Spinal cord (tissue), 10 donors: Measurements from ENCODE around the gene ERC1. TPM values are rescaled to one million over a fixed set of nuclear protein-coding genes. Genes with fewer than 3 reads are reported as not detected.
A peak's percentile ranks its signal among the peaks of the same experiment; 100 is the strongest.

Experiments used
- DNase-seq, 6 donors: peaks; one replicate each; pipeline versions ENCODE4 v3.0.0 to v3.0.0-alpha.2; 2013 to 2015; ENCODE audit warnings: low spot score in 6 of 6, low read depth in 4 of 6
- H3K27ac ChIP-seq: one replicate; pipeline ENCODE4 v1.5.1; 2013; ENCODE audit warnings: low read depth, low read length, control low read depth
- H3K27me3 ChIP-seq: one replicate; pipeline ENCODE4 v1.6.1; 2013; ENCODE audit warnings: low read length; ENCODE audit not compliant: control insufficient read depth, insufficient read depth
- H3K36me3 ChIP-seq: one replicate; pipeline ENCODE4 v1.6.1; 2013; ENCODE audit warnings: low read length; ENCODE audit not compliant: control insufficient read depth, insufficient read depth
- H3K4me1 ChIP-seq: one replicate; pipeline ENCODE4 v1.6.1; 2013; ENCODE audit warnings: low read length; ENCODE audit not compliant: control insufficient read depth, insufficient read depth
- H3K4me3 ChIP-seq: one replicate; pipeline ENCODE4 v1.5.1; 2013; ENCODE audit warnings: low read depth, low read length, control low read depth
- H3K9me3 ChIP-seq: one replicate; pipeline ENCODE4 v1.6.1; 2013; ENCODE audit warnings: low read length; ENCODE audit not compliant: control insufficient read depth, insufficient read depth
- WGBS: methylation state at CpG from one replicate; pipeline ENCODE4 v1.1.5; 2013; ENCODE audit warnings: missing lambda C conversion rate; ENCODE audit not compliant: insufficient coverage; 5-methylcytosine and 5-hydroxymethylcytosine counted together
- polyA plus RNA-seq, 2 donors: library from polyadenylated mRNA; unstranded; fragments of 120-200 nt; gene quantifications; one replicate each; pipeline ENCODE4 v1.2.1, GENCODE V29; 2013; ENCODE audit not compliant: insufficient read length in 2 of 2
- total RNA-seq, 2 donors: library from RNA; depleted of rRNA in 1 of 2; stranded (reverse); fragments of 120-200 nt in 1 of 2; fragments of >200 nt in 1 of 2; gene quantifications; one replicate each; pipeline versions ENCODE4 v1.2.3 to v1.2.4, GENCODE V29; 2013 to 2014
- donor health status: healthy.

ERC1 gene
- total and polyA plus RNA-seq, 4 donors: 44.3 to 75.5 (median 47.9) TPM

- H3K27me3 ChIP-seq: peaks cover 14% of the 10 kb centered on the region
- no peaks in the 10 kb centered on the region for H3K9me3 ChIP-seq
- H3K27ac ChIP-seq: no peak overlapping the region
- H3K36me3 ChIP-seq: no peaks in the 10 kb centered on the region
- peaks cover 4% of the 10 kb centered on the region for H3K4me1 ChIP-seq
- H3K4me3 ChIP-seq: no peak overlapping the region
- DNase-seq: no peak
- 82% methylated on average over 8 of the region's 10 CpGs for WGBS
Observed at GRCh38 chr12:1525858-1526257, 534.8 kb downstream of the ERC1 start.

- DNase-seq: no peak
- Histone ChIP-seq H3K27me3 (peaks cover 25% of the 10 kb centered on the region), H3K4me1 (peaks cover 14% of the 10 kb centered on the region), H3K9me3 (no peaks in the 10 kb centered on the region), H3K4me3 (no peak overlapping the region), H3K36me3 (no peaks in the 10 kb centered on the region), H3K27ac (no peak overlapping the region)
- 83% methylated on average over 1 of the region's 4 CpGs for WGBS
Observed at GRCh38 chr12:1527789-1528188, 536.8 kb downstream of the ERC1 start.

- Histone ChIP-seq H3K4me1 (peaks cover 19% of the 10 kb centered on the region), H3K27ac (no peak overlapping the region), H3K27me3 (peaks cover 29% of the 10 kb centered on the region), H3K4me3 (no peak overlapping the region), H3K9me3 (no peaks in the 10 kb centered on the region), H3K36me3 (no peaks in the 10 kb centered on the region)
- DNase-seq: no peak
- 82% methylated on average over 3 of the region's 3 CpGs for WGBS
Observed at GRCh38 chr12:1528791-1529190, 537.8 kb downstream of the ERC1 start.

GRCh38 chr12:1529228-1529861 lies 538.3 kb downstream of the ERC1 start:
- Histone ChIP-seq H3K9me3 (no peaks in the 10 kb centered on the region), H3K4me3 (peak overlapping the region; percentile 21), H3K4me1 (peaks cover 22% of the 10 kb centered on the region), H3K36me3 (no peaks in the 10 kb centered on the region), H3K27ac (no peak overlapping the region), H3K27me3 (peaks cover 31% of the 10 kb centered on the region)
- WGBS: 34% methylated on average over 5 of the region's 11 CpGs
- no peak for DNase-seq

GRCh38 chr12:1529862-1530591 lies 539.0 kb downstream of the ERC1 start:
- Histone ChIP-seq H3K4me3 (peak overlapping the region; percentile 21), H3K27me3 (peaks cover 34% of the 10 kb centered on the region)
- under 1% methylated on average over 101 of the region's 101 CpGs for WGBS

GRCh38 chr12:1530592-1531152 lies 539.6 kb downstream of the ERC1 start:
- Histone ChIP-seq H3K27me3 (peaks cover 37% of the 10 kb centered on the region), H3K4me3 (no peak overlapping the region), H3K9me3 (no peaks in the 10 kb centered on the region), H3K4me1 (peaks cover 22% of the 10 kb centered on the region), H3K27ac (no peak overlapping the region), H3K36me3 (no peaks in the 10 kb centered on the region)
- under 1% methylated on average over 99 of the region's 99 CpGs for WGBS
- peak in 1 of 6 donors; percentile 27 for DNase-seq

More at GRCh38 chr12:1529862-1530591, 539.0 kb downstream of the ERC1 start:
- DNase-seq: peak in 2 of 6 donors; percentile 23 to 58
- Histone ChIP-seq H3K36me3 (no peaks in the 10 kb centered on the region), H3K27ac (no peak overlapping the region), H3K4me1 (peaks cover 22% of the 10 kb centered on the region), H3K9me3 (no peaks in the 10 kb centered on the region)

- Histone ChIP-seq H3K36me3 (no peaks in the 10 kb centered on the region), H3K4me3 (peak overlapping the region; percentile 44), H3K4me1 (peaks cover 22% of the 10 kb centered on the region), H3K27me3 (peaks cover 37% of the 10 kb centered on the region), H3K9me3 (no peaks in the 10 kb centered on the region), H3K27ac (no peak overlapping the region)
- peak in 2 of 6 donors; percentile 43 to 60 for DNase-seq
- under 1% methylated on average over 52 of the region's 56 CpGs for WGBS
Observed at GRCh38 chr12:1531153-1531653, 540.2 kb downstream of the ERC1 start.

- WGBS: 54% methylated on average over 20 of the region's 26 CpGs
Observed at GRCh38 chr12:1531654-1532374, 540.8 kb downstream of the ERC1 start.

More at GRCh38 chr12:1531654-1532374, 540.8 kb downstream of the ERC1 start:
- Histone ChIP-seq H3K4me1 (peaks cover 22% of the 10 kb centered on the region), H3K4me3 (peak overlapping the region; percentile 44), H3K27ac (no peak overlapping the region), H3K9me3 (no peaks in the 10 kb centered on the region), H3K27me3 (peaks cover 37% of the 10 kb centered on the region), H3K36me3 (no peaks in the 10 kb centered on the region)
- peak in 1 of 6 donors; percentile 31 for DNase-seq
